GM21717 (cell line): ENCODE data around the gene CACNB4.
A peak's percentile ranks its signal among the peaks of the same experiment; 100 is the strongest.
"Not testable (repeated sequence)": the region's sequence is repeated elsewhere in the genome, so short reads cannot be mapped to it uniquely, and the experiment has no call there.

Experiments
- ATAC-seq: cut with Tn5 transposase; IDR thresholded peaks from one replicate; pipeline ENCODE4 v1.9.1; 2021; ENCODE audit warnings: mild to moderate bottlenecking, moderate library complexity; ENCODE audit not compliant: unreplicated experiment

CACNB4 gene

DNA sequence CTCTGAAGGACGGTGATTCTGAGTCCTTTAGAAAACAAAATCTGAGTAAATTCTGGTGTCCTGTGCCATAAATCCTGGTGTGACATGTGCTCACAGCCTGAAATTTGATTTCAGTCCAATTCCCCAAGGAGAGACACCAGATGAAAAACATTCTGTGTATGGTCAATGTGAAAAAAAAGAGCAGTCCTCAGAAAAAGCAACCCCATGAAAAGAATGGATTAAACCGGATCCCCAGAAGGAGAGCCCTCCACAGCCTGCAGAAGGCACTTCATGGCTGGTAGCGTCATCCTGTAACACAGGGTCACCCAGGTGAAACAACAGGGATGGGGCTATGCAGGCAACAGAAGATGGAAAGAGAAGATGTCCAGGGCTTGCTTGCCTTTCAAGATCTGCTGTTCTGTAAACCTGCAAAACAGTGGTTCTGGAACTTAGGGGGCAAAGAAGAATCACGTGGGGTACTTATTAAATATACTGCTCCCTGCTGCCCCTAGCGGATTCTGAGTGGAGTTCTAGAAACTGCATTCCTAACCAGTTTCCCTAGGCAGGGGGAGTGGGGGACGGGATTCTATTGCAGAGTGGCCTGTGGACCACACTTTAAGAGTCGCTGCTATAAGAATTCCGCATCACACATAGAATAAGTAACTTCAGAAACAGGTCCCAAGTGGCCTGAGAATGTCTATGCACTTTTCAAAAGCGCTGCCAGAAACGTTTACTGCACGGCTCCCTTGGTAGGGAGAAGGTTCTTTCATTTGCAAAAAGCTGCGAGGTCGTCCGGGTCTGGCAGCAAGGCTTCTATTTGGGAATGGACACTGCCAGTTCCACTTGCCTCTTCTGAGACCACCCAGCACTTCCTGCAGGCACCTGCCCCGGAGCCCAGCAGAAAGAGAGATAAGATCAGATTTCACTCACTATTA lies 151.7 kb downstream of the CACNB4 start:
- ATAC-seq, result peak; percentile 75

DNA sequence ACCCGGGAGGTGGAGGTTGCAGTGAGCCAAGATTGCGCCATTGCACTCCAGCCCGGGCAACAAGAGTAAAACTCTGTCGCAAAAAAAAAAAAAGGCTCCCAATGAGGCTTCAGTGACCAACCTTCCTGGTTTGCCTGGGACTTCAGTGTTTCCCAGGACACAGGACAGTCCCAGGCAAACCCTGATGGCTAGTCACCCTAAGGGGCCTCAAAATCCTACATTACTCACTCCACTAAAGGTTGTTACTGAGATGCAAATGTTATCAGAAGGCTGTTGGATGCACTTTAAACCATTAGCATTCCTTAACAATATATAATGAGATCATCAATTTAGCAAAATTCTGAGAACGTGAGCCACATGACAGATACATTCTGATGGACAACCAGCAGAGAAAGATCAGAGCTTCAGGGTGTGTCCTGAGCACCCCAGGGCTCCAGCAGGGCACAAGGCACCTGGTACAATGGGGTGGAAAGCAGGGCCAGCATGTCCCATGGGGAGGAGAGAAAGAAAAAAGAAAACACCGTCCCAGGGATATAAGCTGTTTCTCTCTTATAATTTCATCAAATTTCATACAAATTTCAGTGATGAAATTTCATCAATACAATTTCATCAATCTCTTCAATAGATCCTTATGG lies 152.5 kb downstream of the CACNB4 start:
- ATAC-seq, result no peak

DNA sequence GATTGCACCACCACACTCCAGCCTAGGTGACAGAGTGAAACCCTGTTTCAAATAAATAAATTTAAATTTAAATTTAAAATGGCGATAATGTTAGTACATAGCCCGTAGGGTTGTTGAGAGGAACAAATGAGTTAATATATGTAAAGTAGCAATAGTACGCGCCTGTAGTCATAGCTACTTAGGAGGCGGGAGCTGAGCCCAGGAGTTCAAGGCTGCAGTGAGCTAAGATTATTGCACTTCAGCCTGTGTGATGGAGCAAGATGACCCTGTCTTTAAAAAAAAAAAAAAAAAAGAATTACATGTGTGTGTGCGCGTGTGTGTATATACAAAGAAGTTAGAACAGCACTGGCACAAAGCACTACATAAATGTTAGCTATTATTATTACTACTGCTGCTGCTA lies 153.2 kb downstream of the CACNB4 start:
- ATAC-seq, result no peak

DNA sequence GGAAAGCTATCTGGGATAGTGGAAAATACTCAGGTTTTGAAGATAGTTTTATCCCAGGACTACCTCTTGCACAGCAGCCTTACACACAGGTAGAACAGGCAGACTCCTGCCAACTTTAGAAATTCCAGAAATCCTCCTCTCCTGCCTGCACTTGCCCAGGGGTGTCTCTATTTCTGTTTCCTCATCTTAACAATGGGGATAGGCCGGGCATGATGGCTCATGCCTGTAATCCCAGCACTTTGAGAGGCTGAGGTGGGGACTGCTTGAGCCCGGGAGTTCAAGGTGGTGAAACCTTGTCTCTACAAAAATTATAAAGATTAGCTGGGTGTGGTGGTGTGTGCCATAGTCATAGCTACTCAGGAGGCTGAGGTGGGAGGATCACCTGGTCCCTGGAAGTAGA lies 153.7 kb downstream of the CACNB4 start:
- ATAC-seq, result no peak

DNA sequence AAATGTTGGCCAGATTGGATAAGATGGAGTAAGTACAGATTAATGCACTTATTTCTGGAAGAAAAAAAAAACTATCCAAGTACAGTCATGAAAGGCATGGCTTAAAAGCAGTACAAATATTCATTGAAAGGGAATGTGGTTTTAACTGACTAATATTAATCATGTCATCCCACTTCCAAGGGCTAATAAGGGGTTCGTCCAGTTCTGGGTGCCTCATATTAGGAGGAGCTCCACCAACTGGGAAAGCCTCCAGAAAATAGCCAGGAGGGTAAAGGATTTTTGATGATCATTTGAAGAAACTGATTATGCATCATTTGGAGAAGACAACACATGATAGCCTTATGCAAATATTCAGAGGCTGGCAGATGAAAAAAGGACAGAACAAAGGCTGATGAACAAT lies 155.4 kb downstream of the CACNB4 start:
- ATAC-seq, result no peak

DNA sequence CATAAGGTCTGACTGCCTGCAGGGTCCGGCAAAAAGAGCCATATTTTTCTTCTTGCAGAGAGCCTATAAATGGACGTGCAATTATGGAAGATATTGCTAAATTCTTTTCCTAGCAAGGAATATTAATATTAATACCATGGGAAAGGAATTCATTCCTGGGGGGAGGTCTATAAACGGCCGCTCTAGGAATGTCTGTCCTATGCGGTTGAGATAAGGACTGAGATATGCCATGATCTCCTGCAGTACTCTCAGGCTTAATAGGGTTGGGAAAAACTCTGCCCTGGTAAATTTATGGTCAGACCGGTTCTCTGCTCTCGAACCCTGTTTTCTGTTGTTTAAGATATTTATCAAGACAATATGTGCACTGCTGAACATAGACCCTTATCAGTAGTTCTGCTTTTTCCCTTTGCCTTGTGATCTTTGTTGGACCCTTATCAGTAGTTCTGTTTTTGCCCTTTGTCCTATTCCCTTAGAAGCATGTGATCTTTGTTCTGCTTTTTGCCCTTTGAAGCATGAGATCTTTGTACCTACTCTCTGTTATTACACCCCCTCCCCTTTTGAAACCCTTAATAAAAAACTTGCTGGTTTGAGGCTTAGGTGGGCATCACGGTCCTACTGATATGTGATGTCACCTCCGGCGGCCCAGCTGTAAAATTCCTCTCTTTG lies 156.2 kb downstream of the CACNB4 start:
- ATAC-seq, result not testable (repeated sequence)

DNA sequence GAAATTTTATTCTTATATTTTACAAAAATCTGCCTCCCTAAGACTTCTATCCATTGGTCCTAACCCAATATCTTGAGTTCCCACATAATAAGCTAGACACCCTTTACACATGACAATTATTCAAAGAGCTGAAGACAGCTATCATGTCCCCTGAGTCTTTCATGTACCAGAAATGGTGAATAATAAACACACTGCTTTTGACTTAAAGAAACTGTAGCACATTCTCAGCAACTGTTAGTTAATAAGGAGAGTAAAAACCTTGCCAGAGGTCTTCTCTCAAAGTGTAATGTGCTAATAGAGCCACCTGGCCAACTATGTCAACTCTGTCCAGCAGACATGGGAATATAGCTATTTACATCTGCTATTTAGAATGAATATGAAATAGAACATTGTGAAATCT lies 160.9 kb downstream of the CACNB4 start:
- no peak for ATAC-seq

DNA sequence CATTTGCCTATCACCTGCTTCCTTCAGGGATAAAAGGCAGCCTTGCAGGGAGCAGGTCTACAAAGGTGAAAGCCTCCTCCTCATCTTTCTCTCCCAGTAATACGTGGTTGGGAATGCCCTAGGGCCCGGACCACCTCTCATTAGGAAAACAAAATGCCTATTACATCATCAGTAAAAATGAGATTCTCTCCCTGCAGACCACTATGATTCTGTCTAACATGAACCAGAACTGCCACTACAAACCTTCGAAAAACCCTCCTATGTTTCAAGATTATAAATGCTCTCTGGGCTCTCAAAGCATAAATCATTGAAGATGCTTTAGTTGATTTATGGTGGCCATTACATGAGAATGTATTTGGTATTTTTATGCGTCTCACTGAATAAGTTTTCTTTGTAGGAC lies 162.2 kb downstream of the CACNB4 start:
- ATAC-seq, result no peak

DNA sequence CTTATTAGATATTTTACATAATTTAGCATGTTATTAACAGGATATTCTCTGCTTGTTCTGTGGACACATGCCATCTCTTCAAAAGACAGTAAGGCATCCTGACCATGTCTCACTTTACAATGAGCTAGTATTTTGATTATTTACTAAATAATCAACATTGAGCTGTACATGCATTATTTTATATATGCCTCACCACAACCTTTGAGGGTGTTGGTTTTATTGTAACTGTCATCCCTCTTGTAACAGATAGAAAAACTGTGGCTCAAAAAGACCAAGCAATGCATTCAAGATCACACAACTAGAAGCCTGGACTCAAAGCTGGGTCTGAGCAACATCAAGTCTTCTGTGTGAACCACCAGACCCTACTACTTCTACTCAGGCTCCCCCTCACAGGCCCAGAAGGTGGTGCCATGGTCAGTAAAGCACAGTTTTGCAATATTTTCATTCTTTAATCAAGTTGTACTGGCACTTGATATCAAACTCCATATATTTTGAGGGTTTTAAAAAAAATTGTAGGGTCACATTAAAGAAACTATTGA lies 165.5 kb downstream of the CACNB4 start:
- no peak for ATAC-seq

DNA sequence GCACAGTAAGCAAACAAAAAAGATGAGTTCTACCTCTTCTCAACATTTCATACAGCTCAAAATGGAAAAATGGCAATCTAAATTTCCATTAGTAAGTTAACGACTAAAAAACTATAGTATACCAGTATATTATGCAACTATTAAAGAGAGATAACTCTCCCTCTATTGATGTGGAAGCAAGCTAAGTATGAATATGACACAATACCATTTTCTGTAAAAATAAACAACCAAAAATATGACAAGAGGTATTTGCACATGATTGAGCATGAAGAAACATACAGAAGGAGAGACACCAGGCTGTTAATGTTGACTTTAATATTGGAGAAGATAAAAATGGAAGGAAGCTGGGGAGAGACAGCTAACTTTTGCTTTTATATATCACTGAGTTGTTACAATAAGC lies 167.1 kb downstream of the CACNB4 start:
- ATAC-seq, result no peak

DNA sequence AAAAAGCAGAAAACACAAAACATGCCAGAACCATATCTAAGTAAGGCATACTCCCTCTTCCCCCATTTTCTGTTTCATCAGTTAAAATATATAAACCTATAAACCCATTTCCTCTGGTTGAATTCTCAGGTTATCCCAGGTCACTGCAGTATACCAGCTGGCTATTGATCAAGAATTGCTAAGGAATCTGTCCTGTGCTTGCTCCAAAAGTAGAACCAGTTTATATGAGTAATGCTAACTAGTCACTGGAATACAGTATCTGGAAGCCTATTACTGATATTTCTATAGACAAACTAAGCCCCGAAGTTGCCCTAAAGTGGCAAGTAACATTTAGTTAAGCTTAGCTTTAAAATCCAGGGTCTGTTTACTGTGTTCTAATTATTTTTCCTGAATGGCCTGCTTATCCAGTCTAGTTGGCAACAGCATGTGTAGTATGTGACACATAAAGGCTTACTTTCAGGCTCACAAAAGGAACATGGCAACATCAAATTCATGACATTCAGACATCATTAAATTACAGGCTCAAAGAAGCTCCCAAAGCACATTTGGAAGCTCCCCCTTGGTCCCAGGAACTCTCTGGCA lies 167.7 kb downstream of the CACNB4 start:
- ATAC-seq, result no peak

DNA sequence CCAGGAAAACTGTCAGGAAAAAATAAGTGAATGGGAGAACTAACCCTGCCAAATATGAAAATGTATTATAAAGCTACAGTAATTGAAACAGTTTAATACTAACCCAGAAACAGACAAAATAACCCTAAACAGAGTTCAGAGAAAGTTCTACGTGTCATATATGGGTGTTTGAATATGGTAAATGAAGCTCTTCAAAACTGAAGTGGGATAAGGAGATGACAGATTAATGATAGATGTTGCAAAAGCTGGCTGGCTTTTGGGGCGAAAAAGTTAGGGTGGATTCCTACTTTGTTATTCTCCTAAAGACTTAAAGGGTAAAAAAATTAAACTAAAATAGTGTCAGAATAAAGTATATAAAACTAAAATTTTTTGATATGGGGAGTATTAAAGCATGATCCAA lies 168.8 kb downstream of the CACNB4 start:
- no peak for ATAC-seq

DNA sequence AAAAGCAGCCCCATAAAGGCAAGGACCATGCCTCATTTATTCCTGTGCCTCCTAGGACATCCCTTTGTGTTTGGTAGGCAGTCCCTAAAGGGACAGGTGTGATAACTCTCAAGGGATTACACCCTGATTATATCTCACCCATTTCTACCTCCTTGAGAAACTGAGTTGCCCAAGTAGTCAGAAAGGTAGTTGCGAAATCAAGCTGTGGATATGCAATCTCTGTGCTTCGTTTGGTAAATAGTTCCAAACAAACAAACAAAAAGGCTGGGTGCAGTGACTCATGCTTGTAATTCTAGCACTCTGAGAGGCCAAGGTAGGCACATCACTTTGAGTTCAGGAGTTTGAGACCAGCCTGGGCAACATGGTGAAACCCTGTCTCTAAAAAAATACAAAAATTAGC lies 170.5 kb downstream of the CACNB4 start:
- no peak for ATAC-seq

DNA sequence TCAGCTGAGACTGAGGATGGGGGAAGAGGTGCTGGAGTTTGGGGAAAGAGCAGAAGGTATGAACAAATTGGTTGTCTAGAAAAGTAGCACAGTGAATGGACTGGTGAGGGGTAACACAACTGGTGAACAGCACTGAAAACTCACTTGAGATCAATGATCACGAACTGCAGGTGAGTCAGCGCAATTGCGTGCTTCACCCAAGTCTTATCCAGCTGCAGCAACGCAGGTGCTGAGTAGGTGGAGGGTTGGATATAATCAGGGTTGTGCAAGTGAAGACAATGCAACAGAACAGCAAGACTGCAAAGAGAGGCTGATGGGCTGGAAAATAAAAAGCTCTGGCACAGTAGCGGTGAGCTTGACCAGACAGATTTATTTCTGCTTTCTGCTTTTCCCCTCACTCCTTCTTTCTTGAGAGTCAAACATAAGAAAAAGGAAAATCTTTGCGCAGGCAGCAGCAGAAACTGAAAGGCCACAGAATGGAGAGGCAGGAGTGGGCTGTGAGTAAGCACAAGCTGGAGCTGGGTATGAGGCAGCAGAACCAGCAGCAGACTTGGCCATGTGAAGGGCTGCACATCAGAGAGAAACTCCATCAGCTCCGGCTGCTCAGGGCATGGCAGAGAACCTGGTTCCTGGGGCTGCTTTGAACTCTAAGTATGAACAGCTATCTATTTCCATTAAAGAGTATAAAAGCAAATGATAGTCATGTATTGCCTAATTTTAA lies 171.2 kb downstream of the CACNB4 start:
- ATAC-seq, result no peak

DNA sequence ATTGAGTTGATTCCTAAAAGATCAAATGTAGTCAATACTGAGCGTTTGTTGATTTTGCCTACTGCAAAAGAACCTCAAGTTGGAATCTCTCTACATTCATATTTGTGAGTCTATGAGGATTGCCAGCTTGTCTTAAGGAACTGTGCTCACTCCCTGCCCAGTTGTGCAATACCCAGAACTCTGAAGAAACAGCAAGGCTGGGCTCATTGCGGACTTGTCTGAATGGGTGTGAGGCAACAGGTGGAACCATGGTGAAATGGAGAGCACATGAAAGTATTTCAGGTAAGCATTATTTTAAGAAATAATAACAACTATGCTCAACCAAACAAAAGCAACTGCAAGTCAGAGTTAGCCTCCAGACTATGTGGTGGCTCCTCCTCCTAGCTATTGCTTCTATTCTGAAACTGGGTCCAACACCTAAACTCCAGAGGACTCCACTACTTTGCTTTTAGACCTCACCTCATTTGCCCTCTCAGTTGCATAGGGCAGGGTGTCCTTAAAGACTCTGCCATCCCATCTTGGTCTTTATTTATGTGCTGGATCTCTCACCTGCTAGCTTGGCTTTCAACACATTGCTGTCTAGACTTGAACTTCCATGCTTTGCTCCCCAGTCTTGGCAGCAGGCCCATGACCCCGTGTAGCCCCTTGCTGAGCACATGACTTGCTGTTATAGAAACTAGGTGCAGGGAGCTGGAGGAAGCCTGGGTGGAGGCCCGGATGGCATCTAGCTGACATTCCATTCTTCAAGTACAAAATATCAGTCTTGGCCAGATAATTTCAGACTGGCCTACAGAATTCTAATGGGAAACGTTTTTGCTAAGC lies 175.8 kb downstream of the CACNB4 start:
- no peak for ATAC-seq

DNA sequence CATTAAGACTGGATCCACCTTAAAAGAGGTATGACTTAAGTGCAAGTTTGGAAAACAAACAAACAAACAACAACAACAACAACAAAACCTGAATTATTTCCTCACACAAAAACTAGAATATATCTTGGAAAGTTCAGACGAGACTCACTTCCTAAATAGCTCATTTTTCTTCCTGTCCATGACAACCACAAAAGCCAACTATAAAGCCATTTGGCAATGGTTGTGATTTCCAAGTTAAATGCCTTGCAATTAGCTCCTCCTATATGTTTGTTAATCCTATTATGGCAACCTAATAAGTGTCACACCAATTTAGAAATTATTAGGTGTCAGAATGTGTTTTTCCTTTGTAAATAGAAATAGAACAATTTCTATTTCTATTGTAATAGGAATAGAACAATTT lies 179.1 kb downstream of the CACNB4 start:
- ATAC-seq, result no peak

DNA sequence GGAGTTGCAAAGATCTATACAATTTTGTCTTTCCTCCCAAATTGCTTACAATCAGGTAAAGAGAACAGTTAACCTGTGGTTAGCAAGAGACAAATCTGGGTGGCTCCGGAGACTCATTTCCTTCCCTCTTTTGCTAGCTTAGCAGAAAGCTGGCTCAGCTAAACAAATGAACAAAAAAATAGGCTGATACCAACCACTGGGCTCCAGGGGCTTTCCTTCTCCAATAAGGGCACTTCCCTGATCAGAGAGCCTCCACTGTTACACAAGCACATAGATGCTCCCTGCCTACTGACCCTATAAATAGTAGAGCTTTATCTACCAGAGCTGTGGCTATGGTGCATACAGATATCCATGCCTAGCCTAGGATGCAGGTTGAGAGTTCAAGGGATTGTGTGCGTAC lies 180.5 kb downstream of the CACNB4 start:
- no peak for ATAC-seq

DNA sequence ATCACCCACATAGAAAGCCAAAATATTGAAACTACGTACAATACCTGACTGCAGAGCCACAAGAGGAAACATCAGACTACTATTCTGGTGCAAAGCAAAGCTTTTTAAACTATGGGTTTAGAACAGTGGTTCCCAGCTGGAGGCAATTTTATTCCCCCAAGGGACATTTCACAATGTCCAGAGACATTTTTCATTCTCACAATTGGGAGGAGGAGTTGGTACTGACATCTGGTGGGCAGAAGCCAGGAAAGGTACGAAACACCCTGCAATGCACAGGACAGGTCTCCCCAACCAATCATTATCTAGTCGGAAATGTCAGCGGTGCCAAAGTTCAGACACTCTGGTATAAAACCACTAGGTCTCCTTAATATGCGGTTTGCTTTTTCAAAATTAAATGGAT lies 182.2 kb downstream of the CACNB4 start:
- ATAC-seq, result no peak

DNA sequence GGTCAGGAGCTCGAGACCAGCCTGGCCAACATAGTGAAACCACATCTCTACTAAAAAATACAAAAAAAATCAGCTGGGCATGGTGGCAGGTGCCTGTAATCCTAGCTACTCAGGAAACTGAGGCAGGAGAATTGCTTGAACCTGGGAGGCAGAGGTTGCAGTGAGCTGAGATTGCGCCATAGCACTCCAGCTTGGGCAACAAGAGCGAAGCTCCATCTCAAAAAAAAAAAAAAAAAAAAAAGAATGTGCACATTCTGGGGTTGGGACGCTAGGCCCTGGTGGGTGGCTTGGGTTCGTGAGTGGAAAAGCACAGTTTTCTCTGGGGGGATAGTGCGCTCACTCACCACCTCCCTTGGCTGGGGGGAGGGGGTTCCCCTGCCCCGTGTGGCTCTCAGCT lies 183.2 kb downstream of the CACNB4 start:
- ATAC-seq, result not testable (repeated sequence)
